ENCODE results near the gene C11orf21. TPM values are rescaled to one million over a fixed set of nuclear protein-coding genes. Genes with fewer than 3 reads are reported as not detected.

The C11orf21 gene
- total and polyA plus RNA-seq, 9 of the 15 experiments (the other 6 are each of a cell fraction or from before 2014, with no cell fraction given) = 0.10 to 2.6 (median 2.0) TPM

GRCh38 chr11:2305140-2305778, 3.5 kb upstream of the C11orf21 start (continued):
- TF ChIP-seq ARID2 (IDR thresholded peaks at IDR 0.05) (peak; percentile 81), SIN3B (IDR thresholded peaks at IDR 0.05; ENCODE audit: low read depth) (no peak), KLF16 (IDR thresholded peaks at IDR 0.05) (peak; percentile 41; the same call in 1 of the 2 replicates), SUPT5H (IDR thresholded peaks at IDR 0.05) (no peak), ZNF212 (CRISPR knock-in tag; IDR thresholded peaks at IDR 0.05) (no peak), ZNF644 (tag; IDR thresholded peaks at IDR 0.05; ENCODE audit: low read depth) (no peak), FUS (optimal IDR thresholded peaks at IDR 0.05; ENCODE audit: low read depth, low read length) (no peak), POLR2AphosphoS2 (IDR thresholded peaks at IDR 0.05; ENCODE audit: low read length) (no peak), NCOR1 (IDR thresholded peaks at IDR 0.05) (no peak), FOXA3 (CRISPR knock-in tag; conservative IDR thresholded peaks at IDR 0.05 in 1 of 2, IDR thresholded peaks at IDR 0.05 in 1 of 2) (no peak), RCOR1 (IDR thresholded peaks at IDR 0.05; ENCODE audit: borderline replicate concordance in 1 of 2, low read depth in 2 of 2, low read length in 2 of 2) (no peak), GATA2 (CRISPR knock-in tag; IDR thresholded peaks at IDR 0.05) (0 out of 2 replicates have a peak, but pooled peaks have one; percentile 13), U2AF1 (optimal IDR thresholded peaks at IDR 0.05; ENCODE audit: low read depth, low read length) (no peak), CBX3 (IDR thresholded peaks at IDR 0.05; ENCODE audit: borderline replicate concordance in 1 of 2, low read length in 2 of 2) (no peak), CC2D1A (IDR thresholded peaks at IDR 0.05) (peak; percentile 66; the same call in 1 of the 2 replicates), STAG1 (CRISPR knock-in tag; IDR thresholded peaks at IDR 0.05; ENCODE audit: borderline replicate concordance) (peak; percentile 24; the same call in 1 of the 2 replicates), NR4A1 (CRISPR knock-in tag; IDR thresholded peaks at IDR 0.05) (no peak), NR4A1 (tag; IDR thresholded peaks at IDR 0.05) (0 out of 2 replicates have a peak, but pooled peaks have one; percentile 31), MEF2D (tag; conservative IDR thresholded peaks at IDR 0.05; ENCODE audit: low read depth) (no peak), EP300 (IDR thresholded peaks at IDR 0.05; ENCODE audit: low read length) (no peak), ZNF23 (CRISPR knock-in tag; IDR thresholded peaks at IDR 0.05) (no peak), E2F5 (CRISPR knock-in tag; IDR thresholded peaks at IDR 0.05) (no peak), ZNF143 (CRISPR knock-in tag; IDR thresholded peaks at IDR 0.05) (no peak), TAF9B (IDR thresholded peaks at IDR 0.05; ENCODE audit: partially characterized antibody) (no peak), NEUROD1 (IDR thresholded peaks at IDR 0.05; ENCODE audit: borderline replicate concordance, low read depth, low read length, partially characterized antibody) (no peak), ZNF79 (CRISPR knock-in tag; IDR thresholded peaks at IDR 0.05; ENCODE audit: low read depth) (no peak), USF1 (CRISPR knock-in tag; IDR thresholded peaks at IDR 0.05) (no peak), RNF2 (IDR thresholded peaks at IDR 0.05) (no peak), CREM (IDR thresholded peaks at IDR 0.05; ENCODE audit: low read depth) (no peak), ZBED1 (IDR thresholded peaks at IDR 0.05) (no peak), NFATC3 (IDR thresholded peaks at IDR 0.05) (no peak), CBFA2T3 (IDR thresholded peaks at IDR 0.05) (no peak), BRCA1 (IDR thresholded peaks at IDR 0.05) (no peak), BRCA1 (CRISPR knock-in tag; IDR thresholded peaks at IDR 0.05) (no peak), ZNF347 (CRISPR knock-in tag; IDR thresholded peaks at IDR 0.05; ENCODE audit: low read depth) (no peak)

All from K562 (cell line).